ENCODE measurements around the gene SLC13A2. TPM values are rescaled to one million over a fixed set of nuclear protein-coding genes. Genes with fewer than 3 reads are reported as not detected.
A peak's percentile ranks its signal among the peaks of the same experiment; 100 is the strongest.
"Not testable (repeated sequence)": the region's sequence is repeated elsewhere in the genome, so short reads cannot be mapped to it uniquely, and the experiment has no call there.

SLC13A2 gene
- total RNA-seq (2014; rRNA removed; shearing (Covaris generic)), result not detected in 2 replicates

GRCh38 chr17:28473542-28473941, at the start of gene SLC13A2:
Gene SLC13A2 (plus strand): TSS chr17:28473644. CDS start chr17:28473713, 69 bp downstream.
- no peak for DNase-seq (ENCODE audit: low spot score)

GRCh38 chr17:28425206-28425605, 48.2 kb upstream of the SLC13A2 start:
- DNase-seq (ENCODE audit: low spot score), result no peak

- DNase-seq (ENCODE audit: low spot score), result no peak
Measured at GRCh38 chr17:28426081-28426519, 47.3 kb upstream of the SLC13A2 start.

GRCh38 chr17:28427371-28427770, 46.1 kb upstream of the SLC13A2 start:
- no peak for DNase-seq (ENCODE audit: low spot score)

- not testable (repeated sequence) for DNase-seq (ENCODE audit: low spot score)
Measured at GRCh38 chr17:28427982-28428381, 45.5 kb upstream of the SLC13A2 start.

- DNase-seq (ENCODE audit: low spot score), result no peak
Measured at GRCh38 chr17:28433721-28434120, 39.7 kb upstream of the SLC13A2 start.

- not testable (repeated sequence) for DNase-seq (ENCODE audit: low spot score)
Measured at GRCh38 chr17:28434326-28434725, 39.1 kb upstream of the SLC13A2 start.

- DNase-seq (ENCODE audit: low spot score), result no peak
Measured at GRCh38 chr17:28443901-28444638, 29.4 kb upstream of the SLC13A2 start.

GRCh38 chr17:28446716-28447395, 26.6 kb upstream of the SLC13A2 start:
- DNase-seq (ENCODE audit: low spot score), result no peak

GRCh38 chr17:28447396-28447760, 26.1 kb upstream of the SLC13A2 start:
- DNase-seq (ENCODE audit: low spot score), result no peak

GRCh38 chr17:28449859-28450258, 23.6 kb upstream of the SLC13A2 start:
- no peak for DNase-seq (ENCODE audit: low spot score)

GRCh38 chr17:28457890-28458289, 15.6 kb upstream of the SLC13A2 start:
- no peak for DNase-seq (ENCODE audit: low spot score)

GRCh38 chr17:28458881-28459280, 14.6 kb upstream of the SLC13A2 start:
- not testable (repeated sequence) for DNase-seq (ENCODE audit: low spot score)

GRCh38 chr17:28460901-28461300, 12.5 kb upstream of the SLC13A2 start:
- DNase-seq (ENCODE audit: low spot score), result no peak

GRCh38 chr17:28466001-28466400, 7.4 kb upstream of the SLC13A2 start:
- no peak for DNase-seq (ENCODE audit: low spot score)

- DNase-seq (ENCODE audit: low spot score), result no peak
Measured at GRCh38 chr17:28466521-28467048, 6.9 kb upstream of the SLC13A2 start.

- DNase-seq (ENCODE audit: low spot score), result peak; percentile 57
Measured at GRCh38 chr17:28467456-28468025, 5.9 kb upstream of the SLC13A2 start.

- DNase-seq (ENCODE audit: low spot score), result not testable (repeated sequence)
Measured at GRCh38 chr17:28468033-28468735, 5.3 kb upstream of the SLC13A2 start.

- DNase-seq (ENCODE audit: low spot score), result no peak
Measured at GRCh38 chr17:28468781-28469180, 4.7 kb upstream of the SLC13A2 start.

GRCh38 chr17:28469376-28469775, 4.1 kb upstream of the SLC13A2 start:
- DNase-seq (ENCODE audit: low spot score), result no peak

GRCh38 chr17:28470266-28470913, 3.1 kb upstream of the SLC13A2 start:
- DNase-seq (ENCODE audit: low spot score), result no peak
